HAP-1 (cell line): Measurements from ENCODE around the gene XRCC4.
A peak's percentile ranks its signal among the peaks of the same experiment; 100 is the strongest.
"Not testable (repeated sequence)": the region's sequence is repeated elsewhere in the genome, so short reads cannot be mapped to it uniquely, and the experiment has no call there.

ENCODE experiments used
- DNase-seq, 2 experiments: peaks; one replicate each; pipeline ENCODE4 v3.0.0-alpha.2; 2016 to 2020; ENCODE audit warnings: low spot score in 2 of 2
- H3K27me3 ChIP-seq: fragments of 250-450 bp; sonication (Bioruptor Pico); 2 replicates; pipeline ENCODE4 v1.5.1; 2020; ENCODE audit warnings: low read depth, mild to moderate bottlenecking, moderate library complexity
- H3K36me3 ChIP-seq: fragments of 250-450 bp; sonication (Bioruptor Pico); replicated peaks from 2 replicates; pipeline ENCODE4 v1.5.1; 2020; ENCODE audit warnings: mild to moderate bottlenecking
- H3K4me1 ChIP-seq: fragments of 250-450 bp; sonication (Bioruptor Pico); 2 replicates; pipeline ENCODE4 v1.5.1; 2020; ENCODE audit warnings: mild to moderate bottlenecking
- H3K4me3 ChIP-seq: fragments of 250-450 bp; sonication (Bioruptor Pico); 2 replicates; pipeline ENCODE4 v1.5.1; 2020; ENCODE audit warnings: mild to moderate bottlenecking, moderate library complexity
- H3K9me3 ChIP-seq: fragments of 250-450 bp; sonication (Bioruptor Pico); 2 replicates; pipeline ENCODE4 v1.5.1; 2020; ENCODE audit warnings: mild to moderate bottlenecking, moderate library complexity
- in situ Hi-C: fragments of 300-500 bp; cut with MboI; formaldehyde crosslinking; loops from 3 replicates; pipeline ENCODE4 v1.14.3; 2020; ENCODE audit warnings: low sequenced_read_pairs, inconsistent platforms, mixed read lengths

Gene XRCC4

DNA sequence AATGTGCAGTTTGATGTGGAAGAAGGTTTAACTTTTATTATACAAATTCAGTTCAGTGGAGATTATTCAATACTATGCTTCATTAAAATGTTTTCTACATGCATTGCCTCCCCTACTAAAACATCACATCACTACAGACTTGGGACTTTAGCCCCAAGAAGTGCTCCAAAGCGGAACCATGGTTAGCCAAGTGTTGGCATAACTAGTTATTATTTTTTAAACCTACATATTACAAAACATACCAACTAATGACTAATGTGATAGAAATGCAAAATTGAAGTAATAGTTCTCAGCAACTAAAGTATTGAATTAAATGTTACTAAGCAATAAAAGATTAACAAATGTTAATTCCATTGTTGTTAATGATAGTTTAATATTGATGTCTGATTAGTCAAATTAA is 74.5 kb downstream of the XRCC4 start:
- Histone ChIP-seq H3K36me3 (no peaks in the 10 kb centered on the region), H3K9me3 (no peaks in the 10 kb centered on the region), H3K27me3 (no peaks in the 10 kb centered on the region), H3K4me3 (no peak overlapping the region), H3K4me1 (no peaks in the 10 kb centered on the region)
- in situ Hi-C loops: no loop called here
- DNase-seq: no peak

DNA sequence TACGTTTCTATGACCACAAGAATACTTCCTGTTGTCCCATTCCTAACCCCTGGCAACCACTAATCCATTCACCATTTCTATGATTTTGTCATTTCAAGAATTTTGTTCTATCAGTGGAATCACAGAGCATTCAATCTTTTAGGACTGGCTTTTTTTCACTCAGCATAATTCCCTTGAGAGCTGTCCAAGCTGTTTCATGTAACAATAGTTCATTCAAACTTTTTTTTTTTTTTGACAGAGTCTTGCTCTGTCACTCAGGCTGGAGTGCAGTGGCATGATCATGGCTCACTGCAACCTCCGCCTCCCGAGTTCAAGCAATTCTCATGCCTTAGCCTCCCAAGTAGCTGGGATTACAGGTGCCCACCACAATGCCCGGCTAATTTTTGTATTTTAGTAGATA is 75.6 kb downstream of the XRCC4 start:
- DNase-seq: peak in 1 of 2 experiments; percentile 4
- H3K4me3 ChIP-seq, H3K27me3 ChIP-seq, H3K4me1 ChIP-seq, H3K9me3 ChIP-seq, H3K36me3 ChIP-seq, in situ Hi-C loops: not testable (repeated sequence)

DNA sequence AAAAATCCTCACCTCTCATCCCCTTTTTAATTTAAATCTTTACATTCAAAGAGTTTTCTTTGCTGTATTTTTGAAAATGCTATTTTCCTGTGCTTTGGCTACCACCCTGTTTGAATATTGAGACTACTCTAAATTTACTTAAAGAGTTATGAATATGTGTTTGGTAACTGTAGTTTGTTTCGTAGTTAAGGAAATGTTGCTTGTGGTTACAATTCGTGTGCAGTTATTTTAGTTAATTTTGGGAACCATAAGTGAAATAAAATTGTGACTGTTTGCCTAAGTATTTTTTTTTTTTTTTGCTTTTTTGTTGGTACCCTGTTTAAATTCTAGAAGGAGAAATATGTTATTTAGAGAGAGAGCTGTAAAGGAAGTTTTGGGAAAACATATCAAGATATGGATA is 78.7 kb downstream of the XRCC4 start:
- no peak for DNase-seq
- Histone ChIP-seq H3K4me1 (no peaks in the 10 kb centered on the region), H3K9me3 (no peaks in the 10 kb centered on the region), H3K27me3 (no peaks in the 10 kb centered on the region), H3K4me3 (no peak overlapping the region), H3K36me3 (no peaks in the 10 kb centered on the region)
- in situ Hi-C loops: no loop called here

DNA sequence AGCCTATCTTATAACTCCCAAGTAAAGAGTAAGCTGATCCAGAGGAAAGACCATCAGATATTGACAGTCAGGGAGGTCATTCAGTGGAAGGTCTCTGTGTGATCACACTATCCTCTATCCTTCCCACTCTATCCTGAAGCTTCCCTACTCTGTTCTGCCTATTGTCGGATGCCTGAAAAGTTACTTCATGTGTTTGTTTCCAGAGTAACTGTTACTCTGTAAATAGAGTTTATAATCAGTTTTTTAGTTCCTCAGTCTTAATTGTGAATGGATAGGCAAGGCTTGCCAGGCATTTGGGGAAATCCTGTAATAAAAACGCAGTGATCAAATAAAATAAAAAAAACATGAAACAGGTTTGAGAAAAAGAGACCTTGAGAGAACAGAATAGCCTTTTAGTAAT is 79.8 kb downstream of the XRCC4 start:
- Histone ChIP-seq H3K36me3 (no peaks in the 10 kb centered on the region), H3K4me1 (no peaks in the 10 kb centered on the region), H3K4me3 (no peak overlapping the region), H3K9me3 (no peaks in the 10 kb centered on the region), H3K27me3 (no peaks in the 10 kb centered on the region)
- no peak for DNase-seq
- in situ Hi-C loops: no loop called here

DNA sequence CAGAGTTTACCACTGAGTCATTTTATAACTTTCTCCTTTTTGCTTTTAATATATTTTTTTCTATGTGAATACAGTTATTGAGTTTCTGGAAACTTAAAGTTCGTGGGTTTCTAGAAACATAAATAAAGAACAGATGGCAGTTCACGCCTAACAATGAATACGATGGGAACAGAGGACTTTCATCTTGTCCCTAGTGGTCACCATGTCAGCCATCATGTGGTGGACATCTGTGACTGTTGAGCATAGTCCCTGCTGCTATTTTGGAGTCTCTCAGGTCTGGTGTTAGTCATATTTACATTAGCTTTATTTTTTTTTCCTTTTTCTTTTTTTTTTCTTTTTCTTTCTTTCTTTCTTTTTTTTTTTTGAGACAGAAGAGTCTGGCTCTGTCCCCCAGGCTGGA is 85.3 kb downstream of the XRCC4 start:
- no peaks in the 10 kb centered on the region for H3K4me1 ChIP-seq
- DNase-seq: no peak

DNA sequence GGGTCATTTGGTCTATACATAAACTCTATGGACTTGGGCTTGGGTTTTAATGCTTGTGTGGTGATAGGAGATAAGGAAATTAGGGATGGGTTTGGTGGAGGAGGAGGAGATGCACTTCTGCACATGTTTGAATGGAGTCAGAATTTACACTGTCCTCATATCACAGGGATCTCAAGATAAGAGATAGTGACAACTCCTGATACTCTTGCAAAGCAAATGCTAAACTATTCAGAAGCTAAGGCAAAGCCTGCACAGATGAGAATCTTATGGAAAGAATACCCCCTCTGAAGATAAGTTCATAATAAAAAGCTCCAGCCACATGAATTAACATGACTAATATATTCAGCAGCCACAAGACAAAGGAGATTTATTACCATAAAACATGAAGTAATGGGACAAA is 90.2 kb downstream of the XRCC4 start:
- H3K27me3 ChIP-seq: no peaks in the 10 kb centered on the region
- no peaks in the 10 kb centered on the region for H3K9me3 ChIP-seq
- in situ Hi-C loops: no loop called here
- no peaks in the 10 kb centered on the region for H3K4me1 ChIP-seq
- no peak for DNase-seq
- H3K4me3 ChIP-seq: no peak overlapping the region
- no peaks in the 10 kb centered on the region for H3K36me3 ChIP-seq

More for the DNA sequence above, 85.3 kb downstream of the XRCC4 start:
- Histone ChIP-seq H3K9me3 (no peaks in the 10 kb centered on the region), H3K36me3 (no peaks in the 10 kb centered on the region), H3K4me3 (no peak overlapping the region), H3K27me3 (no peaks in the 10 kb centered on the region)
- in situ Hi-C loops: no loop called here

DNA sequence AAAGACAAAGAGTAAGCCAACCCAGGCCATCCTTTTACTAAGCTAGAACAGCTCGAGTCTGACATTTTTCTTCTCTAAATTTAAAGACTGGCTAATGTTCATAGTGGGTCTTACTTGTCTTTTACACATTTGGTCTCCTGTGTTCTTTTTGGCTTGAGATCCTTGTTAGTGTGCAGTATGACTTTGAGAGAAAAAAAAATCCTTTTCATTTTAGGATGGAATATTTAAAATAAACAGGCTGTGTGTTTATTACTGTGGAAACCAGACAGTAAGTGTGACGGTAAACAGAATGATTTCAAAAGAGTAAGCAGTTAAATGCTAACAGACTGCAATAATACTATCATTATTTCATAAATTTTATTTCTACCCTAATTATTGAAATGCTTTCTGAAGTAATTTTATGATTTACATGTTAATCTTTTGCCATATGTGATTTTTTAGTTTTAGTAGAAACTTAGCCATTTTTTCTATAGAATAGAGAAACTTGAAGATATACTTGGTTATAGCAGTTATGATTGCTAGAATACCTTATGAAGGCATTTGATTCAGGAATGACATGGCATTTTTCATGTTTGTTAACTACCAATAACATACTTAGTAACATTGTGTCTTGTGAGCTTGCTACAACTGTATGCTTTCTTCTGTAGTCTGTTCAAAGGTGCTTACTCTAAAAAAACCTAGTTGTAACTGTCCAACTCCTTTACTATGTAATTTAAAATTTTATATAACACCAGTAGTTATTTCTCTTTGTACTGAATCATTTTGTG is 92.4 kb downstream of the XRCC4 start:
- in situ Hi-C loops: no loop called here
- Histone ChIP-seq H3K4me3 (no peak overlapping the region), H3K36me3 (no peaks in the 10 kb centered on the region), H3K27me3 (no peaks in the 10 kb centered on the region), H3K9me3 (no peaks in the 10 kb centered on the region), H3K4me1 (no peaks in the 10 kb centered on the region)
- no peak for DNase-seq

DNA sequence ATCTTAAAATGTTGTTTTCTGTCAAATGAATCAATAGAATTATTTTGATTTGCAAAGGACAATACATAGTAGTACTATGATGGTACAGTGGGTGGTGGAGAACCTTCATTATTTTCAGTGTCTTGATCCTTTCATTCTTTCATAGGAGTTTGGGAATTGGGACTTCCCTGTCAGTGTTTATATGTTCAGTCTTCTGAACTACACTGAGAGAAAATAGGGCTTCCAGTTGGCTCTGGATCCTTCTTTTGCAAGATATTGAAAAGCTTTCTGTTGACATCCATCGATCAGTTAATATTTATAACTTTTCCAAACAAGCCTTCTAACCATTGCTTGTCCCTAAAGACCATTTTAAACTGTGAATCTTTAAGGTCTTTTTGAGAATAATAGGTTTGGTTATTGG is 94.7 kb downstream of the XRCC4 start:
- no peak for DNase-seq
- in situ Hi-C loops: no loop called here
- no peaks in the 10 kb centered on the region for H3K4me1 ChIP-seq
- no peaks in the 10 kb centered on the region for H3K27me3 ChIP-seq
- no peaks in the 10 kb centered on the region for H3K36me3 ChIP-seq
- H3K9me3 ChIP-seq: no peaks in the 10 kb centered on the region
- no peak overlapping the region for H3K4me3 ChIP-seq

DNA sequence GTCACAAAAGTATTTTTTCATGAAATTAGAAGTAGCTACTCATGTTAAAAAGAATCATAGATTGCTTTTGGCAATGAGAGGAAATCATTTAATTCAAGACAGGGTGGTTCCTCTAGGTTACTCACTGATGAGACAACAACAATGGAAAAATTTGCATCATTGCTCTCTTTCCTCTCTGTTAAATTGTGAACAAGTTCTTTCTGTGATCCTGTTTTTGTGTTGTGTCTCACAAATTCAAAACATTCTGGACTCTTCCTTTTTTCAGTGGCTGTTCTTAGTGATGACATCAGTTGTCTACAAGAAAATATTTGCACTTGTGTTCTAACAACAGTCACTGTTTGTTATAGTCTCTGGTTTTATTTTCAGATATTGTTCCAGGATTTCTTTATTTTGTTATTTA is 95.3 kb downstream of the XRCC4 start:
- no peaks in the 10 kb centered on the region for H3K36me3 ChIP-seq
- no peaks in the 10 kb centered on the region for H3K4me1 ChIP-seq
- H3K9me3 ChIP-seq: no peaks in the 10 kb centered on the region
- no peaks in the 10 kb centered on the region for H3K27me3 ChIP-seq
- in situ Hi-C loops: no loop called here
- DNase-seq: no peak
- no peak overlapping the region for H3K4me3 ChIP-seq

DNA sequence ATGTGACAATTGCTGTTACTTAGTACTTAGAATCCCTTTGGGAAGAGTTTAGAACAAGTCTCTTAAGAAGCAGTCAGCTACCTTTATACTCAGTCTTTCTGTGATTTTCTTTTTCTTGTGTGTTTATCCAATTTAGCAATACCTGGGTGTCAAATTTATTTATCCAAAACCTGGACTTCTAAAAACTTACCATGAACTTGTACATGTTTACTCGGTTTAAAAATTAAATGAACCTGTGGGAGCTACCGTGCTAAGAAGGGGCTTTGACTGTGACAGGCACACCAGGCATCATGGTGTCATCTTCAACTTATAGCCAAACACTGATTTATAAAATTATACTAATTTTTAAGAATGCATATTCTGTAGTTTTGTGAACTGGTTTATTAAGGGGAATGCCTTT is 96.5 kb downstream of the XRCC4 start:
- no peaks in the 10 kb centered on the region for H3K4me1 ChIP-seq
- in situ Hi-C loops: no loop called here
- no peaks in the 10 kb centered on the region for H3K9me3 ChIP-seq
- H3K27me3 ChIP-seq: no peaks in the 10 kb centered on the region
- no peak for DNase-seq
- no peak overlapping the region for H3K4me3 ChIP-seq
- no peaks in the 10 kb centered on the region for H3K36me3 ChIP-seq

DNA sequence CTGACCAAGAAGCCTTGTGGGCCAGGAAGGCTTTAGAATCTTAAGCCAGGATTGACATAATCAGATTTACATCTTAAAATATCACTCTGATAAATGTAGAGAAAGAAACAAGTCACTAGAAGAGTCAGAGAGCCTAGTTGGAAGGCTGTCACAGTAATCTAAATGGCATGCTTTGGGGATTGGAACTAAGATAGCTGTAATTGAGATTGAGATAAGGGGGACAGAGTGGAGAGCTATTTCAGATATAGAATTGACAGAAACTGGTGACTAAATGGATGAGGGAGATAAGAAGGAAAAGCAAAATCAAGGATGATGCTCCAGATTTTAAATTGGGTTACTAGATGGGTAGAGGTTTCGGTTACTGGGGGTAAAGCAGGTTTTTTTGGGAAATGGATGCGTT is 100.5 kb downstream of the XRCC4 start:
- Histone ChIP-seq H3K36me3 (no peaks in the 10 kb centered on the region), H3K27me3 (no peaks in the 10 kb centered on the region), H3K4me1 (no peaks in the 10 kb centered on the region), H3K4me3 (no peak overlapping the region), H3K9me3 (no peaks in the 10 kb centered on the region)
- DNase-seq: no peak
- in situ Hi-C loops: no loop called here

DNA sequence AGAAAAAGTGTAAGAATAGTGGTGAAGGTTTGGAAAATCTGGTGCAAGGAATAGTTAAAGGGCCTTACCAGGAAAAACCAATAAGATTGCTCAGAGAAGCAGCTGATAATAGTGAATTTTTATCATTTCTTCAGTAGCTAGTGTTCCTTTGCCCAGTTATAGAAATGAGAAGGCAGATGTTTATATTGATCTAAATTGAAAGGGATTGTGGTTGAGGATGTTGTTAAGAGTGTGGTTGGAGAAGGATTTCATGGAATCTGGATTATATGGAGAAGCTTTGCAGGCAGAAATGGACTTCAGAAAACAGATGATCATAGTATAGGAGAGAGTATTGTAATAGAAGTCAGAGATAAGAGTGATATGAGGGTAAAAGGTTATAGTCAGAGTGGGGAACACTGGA is 102.6 kb downstream of the XRCC4 start:
- DNase-seq: no peak
- Histone ChIP-seq H3K27me3 (no peaks in the 10 kb centered on the region), H3K36me3 (no peaks in the 10 kb centered on the region), H3K4me3 (no peak overlapping the region), H3K9me3 (no peaks in the 10 kb centered on the region), H3K4me1 (no peaks in the 10 kb centered on the region)
- in situ Hi-C loops: no loop called here

DNA sequence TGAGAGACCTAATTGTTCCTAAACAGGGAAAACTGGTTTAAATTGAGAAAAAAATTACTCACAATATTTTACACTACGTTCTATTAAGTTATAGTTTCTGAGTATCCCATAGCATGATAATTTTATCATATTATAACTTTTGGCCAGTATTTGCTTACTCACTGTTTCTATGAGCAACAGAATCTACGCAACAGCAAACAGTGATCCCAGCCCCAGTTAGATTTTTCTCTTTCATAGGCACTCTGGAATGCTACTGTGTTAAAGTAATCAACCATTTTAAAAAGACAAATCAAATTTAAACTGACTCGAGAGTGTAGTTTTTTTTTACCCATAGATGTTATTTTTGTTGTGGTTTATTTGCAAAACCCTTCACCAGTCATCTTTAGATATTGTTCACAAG is 107.2 kb downstream of the XRCC4 start:
- Histone ChIP-seq H3K4me1 (no peaks in the 10 kb centered on the region), H3K36me3 (no peaks in the 10 kb centered on the region), H3K9me3 (no peaks in the 10 kb centered on the region), H3K27me3 (no peaks in the 10 kb centered on the region), H3K4me3 (no peak overlapping the region)
- in situ Hi-C loops: no loop called here
- DNase-seq: no peak

DNA sequence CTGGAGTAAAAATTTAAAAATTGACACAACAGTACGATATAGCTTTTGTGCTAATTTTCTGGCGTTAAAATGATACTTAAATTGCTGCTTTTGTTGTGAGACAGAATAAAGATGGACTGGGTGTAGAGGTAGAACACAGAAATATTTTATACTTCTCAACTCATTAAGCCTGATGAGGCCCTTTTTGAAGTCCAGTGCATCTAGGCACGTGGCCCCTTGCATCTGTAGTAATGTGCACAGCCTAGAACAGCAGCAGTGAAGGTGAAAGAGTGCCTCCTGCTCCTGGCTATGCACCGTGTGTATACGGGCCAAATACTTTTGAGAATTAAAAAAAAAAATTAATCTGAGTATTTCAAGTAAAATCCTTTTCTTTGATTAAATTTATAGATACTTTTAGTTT is 115.6 kb downstream of the XRCC4 start:
- in situ Hi-C loops: no loop called here
- Histone ChIP-seq H3K36me3 (no peaks in the 10 kb centered on the region), H3K4me3 (no peak overlapping the region), H3K9me3 (no peaks in the 10 kb centered on the region), H3K4me1 (no peaks in the 10 kb centered on the region), H3K27me3 (no peaks in the 10 kb centered on the region)
- no peak for DNase-seq

DNA sequence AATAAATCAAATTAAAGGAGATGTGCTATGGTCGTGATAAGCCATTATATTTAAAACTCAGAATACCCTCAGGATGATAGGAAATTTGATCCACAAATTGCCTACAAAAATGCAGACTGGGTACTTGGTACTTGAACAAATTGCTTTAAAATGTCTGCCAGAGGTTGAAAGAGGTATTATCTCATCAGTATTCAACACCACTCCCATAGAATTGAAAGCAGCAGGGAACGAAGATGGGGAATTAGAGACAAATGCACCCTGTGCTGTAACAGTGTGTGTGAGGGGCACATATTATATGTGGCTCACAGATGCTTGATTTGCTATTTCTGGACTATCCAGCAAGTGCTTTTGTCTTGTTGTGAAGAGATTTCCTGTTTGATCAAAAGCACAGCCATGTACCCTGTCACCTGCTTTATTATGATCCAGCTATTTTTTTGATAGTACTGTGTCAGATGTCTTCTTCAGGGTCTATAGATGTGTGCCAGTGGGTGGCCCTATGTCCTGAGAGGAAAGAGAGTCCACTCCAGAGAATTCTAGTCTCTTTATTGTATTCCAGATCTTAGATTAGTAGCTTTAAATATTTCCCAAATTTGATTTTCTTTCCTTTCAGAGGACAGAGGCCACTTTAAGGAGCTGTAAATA is 120.1 kb downstream of the XRCC4 start:
- no peaks in the 10 kb centered on the region for H3K27me3 ChIP-seq
- H3K4me1 ChIP-seq: no peaks in the 10 kb centered on the region
- no peak overlapping the region for H3K4me3 ChIP-seq
- H3K9me3 ChIP-seq: no peaks in the 10 kb centered on the region
- DNase-seq: no peak
- no peaks in the 10 kb centered on the region for H3K36me3 ChIP-seq
- in situ Hi-C loops: no loop called here
